ENCODE results near the gene NSMCE1. TPM values are rescaled to one million over a fixed set of nuclear protein-coding genes. Genes with fewer than 3 reads are reported as not detected.
A peak's percentile ranks its signal among the peaks of the same experiment; 100 is the strongest.

NSMCE1 gene
- total RNA-seq, 4 donors from 2014 or later: 27.7 to 41.4 (median 31.5) TPM

DNA sequence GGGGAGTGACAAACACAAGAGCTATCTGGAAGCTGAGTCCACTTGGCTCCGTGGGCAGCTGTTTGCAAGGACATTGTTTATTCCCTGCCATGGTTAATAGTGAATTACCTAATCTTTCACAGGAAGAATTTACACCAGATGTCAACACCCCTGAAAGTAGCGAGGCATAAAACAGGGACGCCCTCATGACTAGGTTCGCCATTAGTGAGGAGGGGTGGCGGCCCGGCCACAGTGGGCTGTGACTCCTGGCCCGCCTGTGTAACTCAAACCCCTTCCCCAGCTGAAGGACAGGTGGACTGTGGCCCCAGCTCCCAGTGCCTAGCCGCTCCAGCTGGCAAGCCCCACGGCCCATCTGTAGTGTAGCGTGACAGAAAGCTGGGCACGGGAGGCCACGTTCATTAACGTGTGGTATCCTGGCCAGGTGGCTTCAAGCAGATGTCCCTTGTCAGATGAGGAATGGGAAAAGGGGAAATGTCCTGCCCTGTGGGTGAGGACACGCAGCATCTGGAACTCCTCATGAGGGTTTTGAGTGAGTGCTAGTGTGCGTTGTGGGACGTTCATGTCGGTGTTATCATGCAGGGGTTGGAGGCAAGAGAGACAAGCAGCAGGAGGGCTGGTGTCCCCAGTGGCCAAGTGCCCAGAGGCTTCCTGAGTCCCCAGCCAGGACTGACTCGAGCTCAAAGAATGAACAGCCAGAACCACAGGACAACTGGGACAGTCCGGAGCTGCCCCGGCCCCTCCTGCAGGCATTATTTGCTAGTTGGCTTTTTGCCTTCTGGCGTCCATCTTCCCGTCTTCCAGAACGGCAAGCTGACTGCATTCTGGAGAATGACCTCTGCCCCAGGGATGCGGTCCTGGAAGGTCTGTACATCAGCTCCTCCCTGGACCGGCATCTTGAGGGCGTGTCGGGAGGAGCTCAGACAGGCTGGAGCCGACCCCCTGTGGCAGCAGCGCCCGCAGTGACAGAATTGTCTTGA lies 46.0 kb downstream of the NSMCE1 start:
- Histone ChIP-seq H3K9me3 (no peaks in the 10 kb centered on the region), H3K27me3 (no peaks in the 10 kb centered on the region), H3K4me3 (no peak overlapping the region), H3K4me1 (peaks cover 0 to 12% (median 0%) of the 10 kb centered on the region in 4 donors), H3K27ac (peak overlapping the region in 3 of 4 donors; percentile 8 to 34 (median 17)), H3K36me3 (peaks cover 0 to 80% (median 0%) of the 10 kb centered on the region in 3 donors)
- 61 to 62% methylated on average over 29 of the region's 30 CpGs for WGBS, 2 donors
- no peak for DNase-seq (ENCODE audit: low spot score in 2 of 2)
- TF ChIP-seq POLR2A (IDR thresholded peaks at IDR 0.05) (no peak), CTCF (IDR thresholded peaks at IDR 0.05) (no peak), EP300 (IDR thresholded peaks at IDR 0.05) (no peak)

DNA sequence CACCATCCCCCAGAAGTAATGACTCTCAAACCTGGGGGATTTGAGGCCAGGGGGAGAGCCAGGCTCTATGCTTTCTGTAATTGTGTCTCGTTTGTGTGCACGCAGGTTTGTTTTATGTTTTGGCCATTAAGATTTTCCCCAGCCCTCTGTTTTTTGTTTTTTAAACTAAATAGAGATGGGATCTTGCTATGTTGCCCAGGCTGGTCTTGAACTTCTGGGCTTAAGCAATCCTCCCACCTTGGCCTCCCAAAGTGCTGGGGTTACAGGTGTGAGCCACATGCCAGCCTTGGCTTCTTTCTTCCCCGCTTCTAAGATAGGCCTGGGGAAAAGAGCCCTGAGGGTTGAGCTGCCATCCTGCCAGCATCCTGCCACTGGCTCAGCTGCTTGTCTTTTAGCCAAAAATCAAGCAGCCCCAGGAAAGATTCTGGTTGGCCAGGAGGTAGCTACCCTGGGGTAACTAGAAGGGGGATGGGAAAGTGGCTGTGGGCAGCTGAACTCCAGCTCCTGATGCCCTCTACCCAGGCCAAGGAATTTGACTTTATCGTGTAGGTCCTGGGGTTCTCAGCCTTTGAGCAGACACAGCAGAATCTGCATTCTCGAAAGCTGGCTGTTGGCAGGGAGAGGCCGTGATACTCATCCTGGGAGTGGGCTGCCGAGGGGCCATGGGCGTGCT lies 46.9 kb downstream of the NSMCE1 start:
- Histone ChIP-seq H3K36me3 (peaks cover 0 to 77% (median 0%) of the 10 kb centered on the region in 3 donors), H3K27ac (no peak overlapping the region), H3K4me1 (peaks cover 0 to 12% (median 0%) of the 10 kb centered on the region in 4 donors), H3K9me3 (no peaks in the 10 kb centered on the region), H3K4me3 (no peak overlapping the region), H3K27me3 (no peaks in the 10 kb centered on the region)
- WGBS, 2 donors: 72 to 89% methylated on average over 8 of the region's 8 CpGs
- no peak for DNase-seq (ENCODE audit: low spot score in 2 of 2)
- TF ChIP-seq EP300 (IDR thresholded peaks at IDR 0.05) (no peak), POLR2A (IDR thresholded peaks at IDR 0.05) (no peak), CTCF (IDR thresholded peaks at IDR 0.05) (no peak)

DNA sequence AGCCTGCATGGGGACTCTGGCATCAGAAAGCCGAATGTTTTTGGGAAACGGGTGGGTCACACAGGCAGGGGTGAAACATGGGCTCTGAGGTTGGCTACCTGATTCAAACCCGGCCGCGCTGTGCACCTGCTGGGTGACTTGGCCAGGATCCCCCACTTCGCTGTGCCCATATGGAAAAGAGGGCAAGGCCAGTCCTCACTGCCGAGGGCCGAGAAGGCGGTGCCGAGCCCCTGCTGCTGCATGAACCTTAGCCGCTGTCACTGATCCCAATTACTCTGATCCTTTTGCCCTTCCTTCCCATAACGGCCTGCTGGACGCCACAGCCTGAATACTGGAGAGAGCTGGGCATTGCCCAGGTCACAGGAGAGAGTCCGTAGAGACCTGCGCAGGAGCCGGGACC lies 47.6 kb downstream of the NSMCE1 start:
- no peak overlapping the region for H3K27ac ChIP-seq
- H3K36me3 ChIP-seq: peaks cover 0 to 77% (median 0%) of the 10 kb centered on the region in 3 donors
- peaks cover 0 to 12% (median 0%) of the 10 kb centered on the region in 4 donors for H3K4me1 ChIP-seq
- H3K9me3 ChIP-seq: no peaks in the 10 kb centered on the region
- TF ChIP-seq CTCF (IDR thresholded peaks at IDR 0.05) (no peak), EP300 (IDR thresholded peaks at IDR 0.05) (no peak), POLR2A (IDR thresholded peaks at IDR 0.05) (no peak)
- WGBS, 2 donors: 93 to 95% methylated on average over 11 to 16 of the region's 16 CpGs
- no peak overlapping the region for H3K4me3 ChIP-seq
- no peak for DNase-seq (ENCODE audit: low spot score in 2 of 2)
- no peaks in the 10 kb centered on the region for H3K27me3 ChIP-seq

DNA sequence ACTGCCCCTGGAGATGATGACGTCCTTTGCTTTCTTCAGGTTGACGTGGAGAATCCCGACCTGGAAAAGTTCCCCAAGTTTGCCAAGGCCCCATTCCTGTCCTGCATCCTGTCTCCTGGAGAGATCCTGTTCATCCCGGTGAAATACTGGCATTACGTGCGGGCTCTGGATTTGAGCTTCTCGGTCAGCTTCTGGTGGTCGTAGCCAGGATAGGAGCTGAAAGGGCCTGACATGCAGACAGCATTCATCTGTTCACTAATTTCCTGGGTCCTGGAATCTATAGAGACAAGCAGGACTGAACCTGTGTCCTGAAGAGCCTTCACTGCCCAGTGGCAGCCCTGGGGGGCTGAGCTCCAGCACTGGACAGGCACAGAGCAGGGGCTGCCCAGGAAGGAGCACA lies 48.0 kb downstream of the NSMCE1 start:
- H3K27ac ChIP-seq: no peak overlapping the region
- H3K27me3 ChIP-seq: no peaks in the 10 kb centered on the region
- H3K9me3 ChIP-seq: no peaks in the 10 kb centered on the region
- 95 to 96% methylated on average over 7 to 8 of the region's 8 CpGs for WGBS, 2 donors
- H3K36me3 ChIP-seq: peaks cover 0 to 77% (median 0%) of the 10 kb centered on the region in 3 donors
- no peak for TF ChIP-seq EP300 (IDR thresholded peaks at IDR 0.05)
- no peak for TF ChIP-seq CTCF (IDR thresholded peaks at IDR 0.05)
- TF ChIP-seq POLR2A (IDR thresholded peaks at IDR 0.05): no peak
- no peak overlapping the region for H3K4me3 ChIP-seq
- DNase-seq (ENCODE audit: low spot score in 2 of 2): no peak
- H3K4me1 ChIP-seq: peaks cover 0 to 12% (median 0%) of the 10 kb centered on the region in 4 donors
